SK-N-DZ (cell line): ENCODE data around the gene SURF1.
A peak's percentile ranks its signal among the peaks of the same experiment; 100 is the strongest.

Source experiments
- DNase-seq: peaks from one replicate; pipeline ENCODE4 v3.0.0-alpha.2; 2015; ENCODE audit warnings: low spot score

SURF1 gene

GRCh38 chr9:133366435-133366834 lies 10.1 kb upstream of the SURF1 start:
- no peak for DNase-seq

GRCh38 chr9:133362359-133363044 lies 6.2 kb upstream of the SURF1 start:
- no peak for DNase-seq

- no peak for DNase-seq
Measured at GRCh38 chr9:133361507-133362092, 5.3 kb upstream of the SURF1 start.

GRCh38 chr9:133360400-133361393 lies 4.4 kb upstream of the SURF1 start:
- no peak for DNase-seq

GRCh38 chr9:133359399-133360175 lies 3.3 kb upstream of the SURF1 start:
- DNase-seq, result peak; percentile 60

GRCh38 chr9:133357656-133358055 lies 1.4 kb upstream of the SURF1 start:
- DNase-seq, result no peak

- DNase-seq, result no peak
Measured at GRCh38 chr9:133355881-133356357, 368 bp downstream of the SURF1 start.

GRCh38 chr9:133354766-133355165 lies 1.5 kb downstream of the SURF1 start:
- DNase-seq, result no peak

GRCh38 chr9:133353548-133353947 lies 2.7 kb downstream of the SURF1 start:
- DNase-seq, result no peak

- no peak for DNase-seq
Measured at GRCh38 chr9:133352635-133353340, 3.5 kb downstream of the SURF1 start.

- peak; percentile 64 for DNase-seq
Measured at GRCh38 chr9:133351908-133352634, 4.2 kb downstream of the SURF1 start.

- no peak for DNase-seq
Measured at GRCh38 chr9:133351526-133351907, 4.8 kb downstream of the SURF1 start.

GRCh38 chr9:133349965-133350616 lies 6.2 kb downstream of the SURF1 start:
- no peak for DNase-seq

GRCh38 chr9:133348718-133349573 lies 7.3 kb downstream of the SURF1 start:
- DNase-seq, result no peak

- DNase-seq, result peak; percentile 98
Measured at GRCh38 chr9:133347985-133348717, 8.1 kb downstream of the SURF1 start, which contains the start of the genes MED22 and RPL7A. Gene MED22 (minus strand): TSS chr9:133348131. CDS start chr9:133346662, 1,469 bp downstream. Gene RPL7A (plus strand): TSS chr9:133348218. CDS start chr9:133348244, 26 bp downstream.

GRCh38 chr9:133347515-133347984 lies 8.7 kb downstream of the SURF1 start:
- DNase-seq, result no peak

GRCh38 chr9:133346021-133346785 lies 10.1 kb downstream of the SURF1 start:
- no peak for DNase-seq
